ENCODE measurements around the gene VPS4B.

Gene VPS4B

GRCh38 chr18:63412953-63413352, 9.3 kb downstream of the VPS4B start:
- no peak overlapping the region for H3K4me3 ChIP-seq (replicated peaks in 1 of 2; ENCODE audit: low read depth in 2 of 2, low read length in 2 of 2)
- DNase-seq (ENCODE audit: low read depth in 2 of 2) = no peak
- no peak for TF ChIP-seq CTCF (IDR thresholded peaks at IDR 0.05; ENCODE audit: low read depth, low read length)

- no peak for TF ChIP-seq CTCF (IDR thresholded peaks at IDR 0.05; ENCODE audit: low read depth, low read length)
- H3K4me3 ChIP-seq (replicated peaks in 1 of 2; ENCODE audit: low read depth in 2 of 2, low read length in 2 of 2) = no peak overlapping the region
- peak; percentile 19 to 64 for DNase-seq (ENCODE audit: low read depth in 2 of 2)
Measured at GRCh38 chr18:63410792-63411191, 11.5 kb downstream of the VPS4B start.

GRCh38 chr18:63409301-63409700, 13.0 kb downstream of the VPS4B start:
- no peak overlapping the region for H3K4me3 ChIP-seq (replicated peaks in 1 of 2; ENCODE audit: low read depth in 2 of 2, low read length in 2 of 2)
- no peak for TF ChIP-seq CTCF (IDR thresholded peaks at IDR 0.05; ENCODE audit: low read depth, low read length)
- peak in 1 of 2 donors; percentile 60 for DNase-seq (ENCODE audit: low read depth in 2 of 2)

GRCh38 chr18:63407734-63408133, 14.5 kb downstream of the VPS4B start:
- peak in 1 of 2 donors; percentile 25 for DNase-seq (ENCODE audit: low read depth in 2 of 2)
- TF ChIP-seq CTCF (IDR thresholded peaks at IDR 0.05; ENCODE audit: low read depth, low read length) = no peak
- no peak overlapping the region for H3K4me3 ChIP-seq (replicated peaks in 1 of 2; ENCODE audit: low read depth in 2 of 2, low read length in 2 of 2)

GRCh38 chr18:63405986-63406385, 16.3 kb downstream of the VPS4B start:
- TF ChIP-seq CTCF (IDR thresholded peaks at IDR 0.05; ENCODE audit: low read depth, low read length) = no peak
- H3K4me3 ChIP-seq (replicated peaks in 1 of 2; ENCODE audit: low read depth in 2 of 2, low read length in 2 of 2) = no peak overlapping the region
- no peak for DNase-seq (ENCODE audit: low read depth in 2 of 2)

GRCh38 chr18:63402246-63403162, 19.8 kb downstream of the VPS4B start:
- H3K4me3 ChIP-seq (replicated peaks in 1 of 2; ENCODE audit: low read depth in 2 of 2, low read length in 2 of 2) = no peak overlapping the region
- no peak for TF ChIP-seq CTCF (IDR thresholded peaks at IDR 0.05; ENCODE audit: low read depth, low read length)
- peak in 1 of 2 donors; percentile 3 for DNase-seq (ENCODE audit: low read depth in 2 of 2)
